Measurements from ENCODE around the gene FAHD1.
A peak's percentile ranks its signal among the peaks of the same experiment; 100 is the strongest.

FAHD1 gene

GRCh38 chr16:1826691-1827573, at the start of gene FAHD1, which contains the start of gene HAGH:
FAHD1 (plus strand) TSS chr16:1827206; CDS start chr16:1827239, 33 bp downstream.
HAGH (minus strand) TSS chr16:1826825; CDS start chr16:1826787, 38 bp downstream.
- DNase-seq (ENCODE audit: low read depth): peak; percentile 97

- DNase-seq (ENCODE audit: low read depth): no peak
These were observed 49.4 kb upstream of the FAHD1 start for GRCh38 chr16:1777375-1778199.

GRCh38 chr16:1778200-1779179, 48.5 kb upstream of the FAHD1 start:
- DNase-seq (ENCODE audit: low read depth): no peak

- no peak for DNase-seq (ENCODE audit: low read depth)
These were observed 47.7 kb upstream of the FAHD1 start for GRCh38 chr16:1779234-1779701.

- DNase-seq (ENCODE audit: low read depth): no peak
These were observed 47.0 kb upstream of the FAHD1 start for GRCh38 chr16:1779741-1780676.

- DNase-seq (ENCODE audit: low read depth): no peak
These were observed 46.3 kb upstream of the FAHD1 start for GRCh38 chr16:1780677-1781072.

GRCh38 chr16:1781254-1781653, 45.8 kb upstream of the FAHD1 start:
- no peak for DNase-seq (ENCODE audit: low read depth)

GRCh38 chr16:1781758-1782407, 45.1 kb upstream of the FAHD1 start:
- DNase-seq (ENCODE audit: low read depth): no peak

GRCh38 chr16:1782408-1783264, 44.4 kb upstream of the FAHD1 start, which contains the start of the genes NUBP2 and SPSB3:
NUBP2 (plus strand) TSS chr16:1782960; CDS start chr16:1783021, 61 bp downstream.
SPSB3 (minus strand) TSS chr16:1782571; CDS start chr16:1781483, 1,088 bp downstream.
- peak; percentile 100 for DNase-seq (ENCODE audit: low read depth)

- no peak for DNase-seq (ENCODE audit: low read depth)
These were observed 41.8 kb upstream of the FAHD1 start for GRCh38 chr16:1784977-1785845.

GRCh38 chr16:1785846-1786170, 41.2 kb upstream of the FAHD1 start:
- no peak for DNase-seq (ENCODE audit: low read depth)

GRCh38 chr16:1786242-1787055, 40.6 kb upstream of the FAHD1 start:
- no peak for DNase-seq (ENCODE audit: low read depth)

- no peak for DNase-seq (ENCODE audit: low read depth)
These were observed 40.0 kb upstream of the FAHD1 start for GRCh38 chr16:1787056-1787321.

- no peak for DNase-seq (ENCODE audit: low read depth)
These were observed 39.5 kb upstream of the FAHD1 start for GRCh38 chr16:1787322-1788094.

GRCh38 chr16:1788095-1788707, 38.8 kb upstream of the FAHD1 start:
- no peak for DNase-seq (ENCODE audit: low read depth)

- no peak for DNase-seq (ENCODE audit: low read depth)
These were observed 38.3 kb upstream of the FAHD1 start for GRCh38 chr16:1788708-1789100.
